BLaER1 (cell line): Measurements from ENCODE around the gene CHERP.
"Not testable (repeated sequence)": the region's sequence is repeated elsewhere in the genome, so short reads cannot be mapped to it uniquely, and the experiment has no call there.

Source experiments
- H3K27ac ChIP-seq: shearing (Covaris generic); formaldehyde crosslinking; 2 replicates; pipeline ENCODE4 v1.8.1; 2022
- H3K27me3 ChIP-seq: shearing (Covaris generic); formaldehyde crosslinking; 2 replicates; pipeline ENCODE4 v1.8.1; 2022
- H3K36me3 ChIP-seq: shearing (Covaris generic); formaldehyde crosslinking; 2 replicates; pipeline ENCODE4 v1.8.1; 2022
- H3K4me1 ChIP-seq: shearing (Covaris generic); formaldehyde crosslinking; 2 replicates; pipeline ENCODE4 v1.8.1; 2022
- H3K4me2 ChIP-seq: shearing (Covaris generic); formaldehyde crosslinking; 2 replicates; pipeline ENCODE4 v1.8.1; 2022
- H3K4me3 ChIP-seq: shearing (Covaris generic); formaldehyde crosslinking; 2 replicates; pipeline ENCODE4 v1.8.1; 2022
- H3K9ac ChIP-seq: shearing (Covaris generic); formaldehyde crosslinking; 2 replicates; pipeline ENCODE4 v1.8.1; 2022
- H3K9me3 ChIP-seq: shearing (Covaris generic); formaldehyde crosslinking; 2 replicates; pipeline ENCODE4 v1.8.1; 2022
- H4K20me1 ChIP-seq: shearing (Covaris generic); formaldehyde crosslinking; 2 replicates; pipeline ENCODE4 v1.8.1; 2022
- Cebpa-rat ChIP-seq: shearing (Covaris generic); IDR thresholded peaks from 2 replicates; pipeline ENCODE4 v1.8.1; 2022

The CHERP gene

GRCh38 chr19:16482745-16483144 lies 59.5 kb downstream of the CHERP start:
- no peak for TF ChIP-seq Cebpa-rat

DNA sequence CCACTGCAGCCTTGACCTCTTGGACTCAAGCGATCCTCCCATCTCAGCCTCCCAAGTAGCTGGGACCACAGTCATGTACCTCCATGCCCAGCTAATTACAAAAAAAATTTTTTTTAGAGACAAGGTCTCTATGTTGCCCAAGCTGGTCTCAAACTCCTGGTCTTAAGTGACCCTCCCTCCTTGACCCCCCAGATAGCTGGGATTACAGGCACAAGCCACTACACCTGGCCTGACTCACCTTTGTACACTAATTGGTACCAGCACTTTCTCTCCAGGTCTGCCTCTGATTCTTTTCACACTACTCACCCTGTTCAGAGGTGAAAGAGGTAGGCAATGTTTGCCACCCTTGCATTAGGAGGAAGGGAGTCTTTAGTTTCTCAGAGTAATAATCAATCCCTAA lies 64.9 kb downstream of the CHERP start:
- H3K27ac ChIP-seq, result no peak overlapping the region
- no peaks in the 10 kb centered on the region for H3K36me3 ChIP-seq
- H3K27me3 ChIP-seq, result no peaks in the 10 kb centered on the region
- H3K4me3 ChIP-seq, result no peak overlapping the region
- no peak overlapping the region for H3K4me2 ChIP-seq
- H3K9ac ChIP-seq, result no peak overlapping the region
- H3K9me3 ChIP-seq, result 0 out of 2 replicates have a peak, but pooled peaks cover 6% of the 10 kb centered on the region
- H4K20me1 ChIP-seq, result no peaks in the 10 kb centered on the region
- H3K4me1 ChIP-seq, result peaks cover 3% of the 10 kb centered on the region
- no peak for TF ChIP-seq Cebpa-rat

More at GRCh38 chr19:16482745-16483144, 59.5 kb downstream of the CHERP start:
- Histone ChIP-seq H3K27ac (no peak overlapping the region), H3K4me1 (no peaks in the 10 kb centered on the region), H3K36me3 (no peaks in the 10 kb centered on the region), H4K20me1 (no peaks in the 10 kb centered on the region), H3K9ac (no peak overlapping the region), H3K4me3 (no peak overlapping the region), H3K9me3 (no peaks in the 10 kb centered on the region), H3K4me2 (no peak overlapping the region), H3K27me3 (no peaks in the 10 kb centered on the region)

GRCh38 chr19:16476401-16476800 lies 65.8 kb downstream of the CHERP start:
- no peaks in the 10 kb centered on the region for H3K27me3 ChIP-seq
- TF ChIP-seq Cebpa-rat, result no peak
- H3K9me3 ChIP-seq, result 0 out of 2 replicates have a peak, but pooled peaks cover 6% of the 10 kb centered on the region
- no peak overlapping the region for H3K9ac ChIP-seq
- no peak overlapping the region for H3K4me2 ChIP-seq
- H3K27ac ChIP-seq, result no peak overlapping the region
- H3K4me3 ChIP-seq, result no peak overlapping the region
- H4K20me1 ChIP-seq, result peaks cover 2% of the 10 kb centered on the region
- peaks cover 5% of the 10 kb centered on the region for H3K4me1 ChIP-seq
- no peaks in the 10 kb centered on the region for H3K36me3 ChIP-seq

DNA sequence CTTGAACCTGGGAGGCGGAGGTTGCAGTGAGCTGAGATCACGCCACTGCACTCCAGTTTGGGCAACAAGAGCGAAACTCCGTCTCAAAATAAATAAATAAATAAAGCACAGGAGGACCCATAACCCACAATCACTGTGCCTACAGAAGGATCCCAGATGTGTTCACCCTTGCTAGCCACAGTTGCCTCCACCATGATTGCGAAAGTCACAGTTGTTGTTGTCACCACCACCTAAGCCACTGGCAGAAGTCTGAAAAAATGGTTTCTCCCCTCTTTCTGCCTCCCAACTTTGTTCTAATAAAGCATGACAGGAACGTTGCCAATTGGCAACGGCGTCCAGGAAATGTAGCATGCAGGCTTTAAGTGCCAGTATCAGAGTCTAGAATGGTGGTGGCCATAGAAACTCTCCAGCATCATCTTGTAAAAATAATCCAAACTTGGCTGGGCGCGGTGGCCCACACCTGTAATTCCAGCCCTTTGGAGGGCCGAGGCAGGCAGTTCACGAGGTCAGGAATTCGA lies 68.3 kb downstream of the CHERP start:
- H4K20me1 ChIP-seq, result peaks cover 27% of the 10 kb centered on the region
- H3K27me3 ChIP-seq, result no peaks in the 10 kb centered on the region
- TF ChIP-seq Cebpa-rat, result no peak
- H3K9ac ChIP-seq, result no peak overlapping the region
- no peak overlapping the region for H3K4me3 ChIP-seq
- 0 out of 2 replicates have a peak, but pooled peaks cover 6% of the 10 kb centered on the region for H3K9me3 ChIP-seq
- H3K4me2 ChIP-seq, result no peak overlapping the region
- H3K36me3 ChIP-seq, result 0 out of 2 replicates have a peak, but pooled peaks cover 6% of the 10 kb centered on the region
- H3K27ac ChIP-seq, result no peak overlapping the region
- H3K4me1 ChIP-seq, result peaks cover 28% of the 10 kb centered on the region

GRCh38 chr19:16472992-16473391 lies 69.2 kb downstream of the CHERP start:
- Histone ChIP-seq H3K27me3 (no peaks in the 10 kb centered on the region), H3K4me3 (no peak overlapping the region), H3K36me3 (0 out of 2 replicates have a peak, but pooled peaks cover 13% of the 10 kb centered on the region), H3K4me1 (peaks cover 37% of the 10 kb centered on the region), H3K9ac (no peak overlapping the region), H3K9me3 (0 out of 2 replicates have a peak, but pooled peaks cover 6% of the 10 kb centered on the region), H3K27ac (no peak overlapping the region), H3K4me2 (no peak overlapping the region), H4K20me1 (peaks cover 36% of the 10 kb centered on the region)
- TF ChIP-seq Cebpa-rat, result no peak

DNA sequence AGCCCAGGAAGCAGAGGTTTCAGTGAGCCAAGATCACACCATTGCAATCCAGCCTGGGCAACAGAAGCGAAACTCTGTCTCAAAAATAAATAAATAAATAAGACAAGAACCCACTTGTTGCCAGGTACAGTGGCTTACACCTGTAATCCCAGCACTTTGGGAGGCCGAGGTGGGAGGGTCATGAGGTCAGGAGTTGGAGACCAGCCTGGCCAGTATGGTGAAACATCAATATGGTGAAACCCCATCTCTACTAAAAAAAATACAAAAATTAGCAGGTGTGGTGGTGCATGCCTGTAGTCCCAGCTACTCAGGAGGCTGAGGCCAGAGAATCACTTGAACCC lies 69.7 kb downstream of the CHERP start:
- H3K27me3 ChIP-seq, H3K9me3 ChIP-seq: not testable (repeated sequence)
- peak overlapping the region; percentile 78 for H3K9ac ChIP-seq
- H3K36me3 ChIP-seq, result 0 out of 2 replicates have a peak, but pooled peaks cover 17% of the 10 kb centered on the region
- H3K4me2 ChIP-seq, result peak overlapping the region; percentile 91
- H3K4me3 ChIP-seq, result peak overlapping the region; percentile 99
- peaks cover 41% of the 10 kb centered on the region for H4K20me1 ChIP-seq
- peaks cover 42% of the 10 kb centered on the region for H3K4me1 ChIP-seq
- H3K27ac ChIP-seq, result peak overlapping the region; percentile 68

- TF ChIP-seq Cebpa-rat, result no peak
- H3K27ac ChIP-seq, result peak overlapping the region; percentile 87
- H3K4me2 ChIP-seq, result peak overlapping the region; percentile 94
Observed at GRCh38 chr19:16470911-16471811, 71.1 kb downstream of the CHERP start.

DNA sequence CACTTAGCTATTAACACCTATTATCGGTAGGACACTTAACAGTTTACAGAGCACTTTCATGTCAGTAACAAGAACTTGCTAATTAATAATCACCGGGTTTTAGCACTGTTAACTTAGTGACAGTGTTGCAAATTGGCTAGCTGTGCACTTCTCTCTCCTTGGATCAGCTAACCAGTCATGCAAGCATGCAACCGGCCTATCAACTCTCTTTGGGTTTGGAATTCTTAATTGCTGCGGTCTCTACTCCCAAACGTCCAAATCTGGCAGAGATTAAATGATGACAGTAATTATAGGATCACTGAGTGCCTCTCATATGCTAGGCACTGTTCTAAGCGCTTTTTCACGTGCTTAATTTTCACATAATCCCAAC lies 71.7 kb downstream of the CHERP start:
- Histone ChIP-seq H3K9me3 (0 out of 2 replicates have a peak, but pooled peaks cover 6% of the 10 kb centered on the region), H3K27me3 (no peaks in the 10 kb centered on the region), H3K4me1 (peaks cover 43% of the 10 kb centered on the region), H3K36me3 (peaks cover 29% of the 10 kb centered on the region), H3K27ac (no peak overlapping the region), H3K4me2 (peak overlapping the region; percentile 94), H4K20me1 (peaks cover 61% of the 10 kb centered on the region), H3K9ac (peak overlapping the region; percentile 93), H3K4me3 (peak overlapping the region; percentile 99)
- no peak for TF ChIP-seq Cebpa-rat

More at GRCh38 chr19:16470911-16471811, 71.1 kb downstream of the CHERP start:
- peak overlapping the region; percentile 93 for H3K9ac ChIP-seq
- H3K4me1 ChIP-seq, result peaks cover 43% of the 10 kb centered on the region
- H4K20me1 ChIP-seq, result peaks cover 55% of the 10 kb centered on the region
- H3K4me3 ChIP-seq, result peak overlapping the region; percentile 99
- 0 out of 2 replicates have a peak, but pooled peaks cover 6% of the 10 kb centered on the region for H3K9me3 ChIP-seq
- H3K27me3 ChIP-seq, result no peaks in the 10 kb centered on the region
- H3K36me3 ChIP-seq, result peaks cover 26% of the 10 kb centered on the region; the same call in 1 of the 2 replicates
